ENCODE data around the gene BCAS3. TPM values are rescaled to one million over a fixed set of nuclear protein-coding genes. Genes with fewer than 3 reads are reported as not detected.

The BCAS3 gene
- total and polyA plus RNA-seq, 9 donors: 9.4 to 37.0 (median 21.6) TPM

- TF ChIP-seq POLR2A (IDR thresholded peaks at IDR 0.05) (no peak), EP300 (IDR thresholded peaks at IDR 0.05) (no peak), CTCF (IDR thresholded peaks at IDR 0.05) (no peak)
- Histone ChIP-seq H3K4me1 (ENCODE audit: insufficient read depth) (no peaks in the 10 kb centered on the region), H3K36me3 (no peaks in the 10 kb centered on the region), H3K9me3 (no peaks in the 10 kb centered on the region), H3K27me3 (no peaks in the 10 kb centered on the region), H3K27ac (no peak overlapping the region), H3K4me3 (no peak overlapping the region)
- 96 to 97% (median 97%) methylated on average over 6 of the region's 6 CpGs for WGBS, 3 donors
- intact Hi-C loops (cut with DNase I): no loop called here
- no peak for DNase-seq
Observed at GRCh38 chr17:60910415-60910814, 232.8 kb downstream of the BCAS3 start.

DNA sequence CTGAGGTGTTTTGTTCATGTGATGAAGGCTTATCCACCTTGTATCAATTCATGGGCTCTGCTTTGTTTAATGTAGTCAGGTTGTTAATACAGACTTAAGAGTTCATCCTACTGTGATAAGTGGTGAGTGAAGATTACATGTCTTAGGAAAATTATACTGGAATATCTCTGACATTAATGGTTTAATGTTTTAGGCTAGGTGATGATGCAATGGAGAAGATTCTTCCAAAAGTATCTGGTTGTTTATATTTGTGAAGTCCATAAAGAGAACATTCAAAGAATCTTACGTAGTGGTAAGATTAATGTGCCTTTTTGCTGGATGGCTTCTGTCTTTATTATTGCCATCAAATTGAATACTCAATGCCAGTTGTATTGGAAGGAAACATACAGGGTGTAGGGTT lies 236.4 kb downstream of the BCAS3 start:
- Histone ChIP-seq H3K9me3 (no peaks in the 10 kb centered on the region), H3K27me3 (no peaks in the 10 kb centered on the region), H3K27ac (no peak overlapping the region), H3K36me3 (no peaks in the 10 kb centered on the region), H3K4me1 (ENCODE audit: insufficient read depth) (no peaks in the 10 kb centered on the region), H3K4me3 (no peak overlapping the region)
- intact Hi-C loops (cut with DNase I): no loop called here
- DNase-seq: no peak
- no peak for TF ChIP-seq CTCF (IDR thresholded peaks at IDR 0.05)
- TF ChIP-seq POLR2A (IDR thresholded peaks at IDR 0.05): no peak
- 88 to 94% (median 90%) methylated on average over 1 of the region's 1 CpG for WGBS, 3 donors

- no peaks in the 10 kb centered on the region for H3K4me1 ChIP-seq (ENCODE audit: insufficient read depth)
- WGBS, 3 donors: 98 to 100% (median 99%) methylated on average over 1 of the region's 1 CpG
- no peak for DNase-seq
- intact Hi-C loops (cut with DNase I): no loop called here
- no peak for TF ChIP-seq CTCF (IDR thresholded peaks at IDR 0.05)
- no peak for TF ChIP-seq EP300 (IDR thresholded peaks at IDR 0.05)
- no peak for TF ChIP-seq POLR2A (IDR thresholded peaks at IDR 0.05)
- no peak overlapping the region for H3K27ac ChIP-seq
- no peaks in the 10 kb centered on the region for H3K27me3 ChIP-seq
- H3K4me3 ChIP-seq: no peak overlapping the region
- no peaks in the 10 kb centered on the region for H3K9me3 ChIP-seq
- H3K36me3 ChIP-seq: no peaks in the 10 kb centered on the region
Observed at GRCh38 chr17:60916043-60916442, 238.4 kb downstream of the BCAS3 start.

- no peak overlapping the region for H3K27ac ChIP-seq
- no peaks in the 10 kb centered on the region for H3K4me1 ChIP-seq (ENCODE audit: insufficient read depth)
- no peak overlapping the region for H3K4me3 ChIP-seq
- H3K9me3 ChIP-seq: no peaks in the 10 kb centered on the region
- no peak for TF ChIP-seq POLR2A (IDR thresholded peaks at IDR 0.05)
- TF ChIP-seq EP300 (IDR thresholded peaks at IDR 0.05): no peak
- no peak for TF ChIP-seq CTCF (IDR thresholded peaks at IDR 0.05)
- 91 to 96% (median 95%) methylated on average over 2 of the region's 2 CpGs for WGBS, 3 donors
- intact Hi-C loops (cut with DNase I): no loop called here
- H3K27me3 ChIP-seq: no peaks in the 10 kb centered on the region
- DNase-seq: no peak
- H3K36me3 ChIP-seq: no peaks in the 10 kb centered on the region
Observed at GRCh38 chr17:60920107-60920506, 242.5 kb downstream of the BCAS3 start.

- Histone ChIP-seq H3K27ac (no peak overlapping the region), H3K27me3 (no peaks in the 10 kb centered on the region), H3K36me3 (no peaks in the 10 kb centered on the region), H3K9me3 (no peaks in the 10 kb centered on the region), H3K4me1 (ENCODE audit: insufficient read depth) (no peaks in the 10 kb centered on the region), H3K4me3 (no peak overlapping the region)
- TF ChIP-seq EP300 (IDR thresholded peaks at IDR 0.05) (no peak), CTCF (IDR thresholded peaks at IDR 0.05) (no peak), POLR2A (IDR thresholded peaks at IDR 0.05) (no peak)
- no peak for DNase-seq
- WGBS, 3 donors: 71 to 81% (median 81%) methylated on average over 1 of the region's 1 CpG
- intact Hi-C loops (cut with DNase I): no loop called here
Observed at GRCh38 chr17:60923000-60923399, 245.3 kb downstream of the BCAS3 start.

All from ovary (tissue), 9 donors.